Keratinocyte (primary cell): ENCODE data around the gene CTTN. TPM values are rescaled to one million over a fixed set of nuclear protein-coding genes. Genes with fewer than 3 reads are reported as not detected.

Experiments
- DNase-seq: peaks from one replicate; pipeline ENCODE4 v3.0.0-alpha.2; 2011; ENCODE audit warnings: low read depth, missing footprints, low spot score
- FAIRE-seq: peaks from 2 replicates; lab custom pipeline; 2011; peaks lifted over from hg19 to GRCh38; lab: Jason Lieb, UNC
- H2AFZ ChIP-seq: 2 replicates; pipeline ENCODE4 v1.6.0; 2012; ENCODE audit warnings: low read length, control low read depth, inconsistent platforms; ENCODE audit not compliant: control insufficient read depth
- H3K27ac ChIP-seq: 2 replicates; pipeline ENCODE4 v1.5.1; 2011; ENCODE audit warnings: low read length; ENCODE audit not compliant: control insufficient read depth, insufficient read depth
- H3K27me3 ChIP-seq: 3 replicates; pipeline ENCODE4 v1.6.0; 2011; ENCODE audit warnings: low read length; ENCODE audit not compliant: control insufficient read depth, insufficient read depth; ENCODE audit errors: extremely low read depth
- H3K36me3 ChIP-seq, 2 experiments: 2 replicates in 1 of 2; 3 replicates in 1 of 2; pipeline ENCODE4 v1.5.1; 2011; ENCODE audit warnings: low read length in 2 of 2, mild to moderate bottlenecking in 1 of 2; ENCODE audit not compliant: control insufficient read depth in 2 of 2, insufficient read depth in 2 of 2; ENCODE audit errors: extremely low read depth in 1 of 2
- H3K4me1 ChIP-seq: 3 replicates; pipeline ENCODE4 v1.5.1; 2011; ENCODE audit warnings: low read length; ENCODE audit not compliant: control insufficient read depth, insufficient read depth; ENCODE audit errors: extremely low read depth
- H3K4me2 ChIP-seq: 3 replicates; pipeline ENCODE4 v1.6.0; 2011; ENCODE audit warnings: low read depth, low read length; ENCODE audit not compliant: control insufficient read depth, insufficient read depth; ENCODE audit errors: extremely low read depth
- H3K4me3 ChIP-seq, 3 experiments: fragments of 200-600 bp in 1 of 3; sonication (generic) in 1 of 3; 2 replicates in 2 of 3; 3 replicates in 1 of 3; pipeline ENCODE4 v1.5.1; 2011 to 2016; ENCODE audit warnings: low read length in 3 of 3, mild to moderate bottlenecking in 3 of 3, control low read depth in 2 of 3, inconsistent platforms in 1 of 3, low read depth in 1 of 3, mixed read lengths in 1 of 3, mixed run types in 1 of 3, moderate library complexity in 1 of 3; ENCODE audit not compliant: control insufficient read depth in 2 of 3, insufficient read depth in 2 of 3; ENCODE audit errors: extremely low read depth in 1 of 3
- H3K79me2 ChIP-seq: 2 replicates; pipeline ENCODE4 v1.6.0; 2012; ENCODE audit warnings: low read length; ENCODE audit not compliant: control insufficient read depth, insufficient read depth
- H3K9ac ChIP-seq: 3 replicates; pipeline ENCODE4 v1.6.0; 2011; ENCODE audit warnings: low read length; ENCODE audit not compliant: control insufficient read depth, insufficient read depth; ENCODE audit errors: extremely low read depth
- H3K9me1 ChIP-seq: 3 replicates; pipeline ENCODE4 v1.6.0; 2011; ENCODE audit warnings: low read length; ENCODE audit not compliant: control insufficient read depth, insufficient read depth; ENCODE audit errors: extremely low read depth
- H3K9me3 ChIP-seq: 2 replicates; pipeline ENCODE4 v1.5.1; 2012; ENCODE audit warnings: low read depth, low read length; ENCODE audit not compliant: control insufficient read depth
- H4K20me1 ChIP-seq: 3 replicates; pipeline ENCODE4 v1.6.0; 2011; ENCODE audit warnings: low read length; ENCODE audit not compliant: control insufficient read depth, insufficient read depth; ENCODE audit errors: extremely low read depth
- EZH2 ChIP-seq: IDR thresholded peaks from one replicate; pipeline ENCODE4 v1.6.1; 2012; ENCODE audit warnings: inconsistent platforms, mild to moderate bottlenecking, low read length, moderate library complexity
- dilution Hi-C: fragments of 300-500 bp; cut with MboI; formaldehyde crosslinking; loops from one replicate; pipeline ENCODE4 v1.7.0; 2020; ENCODE audit warnings: low sequenced_read_pairs; ENCODE audit not compliant: extremely low pct_ligation_motif_present
- polyA plus RNA-seq, 5 experiments: library from polyadenylated mRNA; depleted of rRNA in 3 of 5; stranded (reverse) in 3 of 5; stranded (forward) in 1 of 5; unstranded in 1 of 5; fragments of >200 nt; gene quantifications; 1 replicate in 1 of 5; 2 replicates in 3 of 5; 3 replicates in 1 of 5; pipeline versions ENCODE4 v1.2.1 to v1.2.3, GENCODE V29; 2011 to 2012; ENCODE audit warnings: missing spikeins in 2 of 5, low read depth in 1 of 5, low replicate concordance in 1 of 5
- TF ChIP-seq, protein P1 (sequence below), 3 experiments: IDR thresholded peaks in 1 of 3; conservative IDR thresholded peaks in 1 of 3; optimal IDR thresholded peaks in 1 of 3; 2 replicates in 2 of 3; 3 replicates in 1 of 3; pipeline versions ENCODE3 to v1.5.1; 2011; ENCODE audit warnings: low read length in 3 of 3, mild to moderate bottlenecking in 3 of 3, moderate library complexity in 2 of 3, control low read depth in 1 of 3, inconsistent platforms in 1 of 3; ENCODE audit not compliant: insufficient read depth in 2 of 3; ENCODE audit errors: extremely low read depth in 1 of 3

The CTTN gene
- polyA plus RNA-seq, 1 donor (not counting 4 experiments of a cell fraction or from before 2014, with no cell fraction given): 184 TPM

GRCh38 chr11:70478166-70478890, 80.0 kb downstream of the CTTN start:
- Histone ChIP-seq H3K9ac (no peak overlapping the region), H3K79me2 (no peaks in the 10 kb centered on the region), H3K27ac (no peak overlapping the region), H3K4me3 (no peak overlapping the region), H3K9me1 (no peaks in the 10 kb centered on the region), H3K9me3 (no peaks in the 10 kb centered on the region), H3K36me3 (no peaks in the 10 kb centered on the region), H3K4me1 (no peaks in the 10 kb centered on the region), H4K20me1 (no peaks in the 10 kb centered on the region), H2AFZ (no peak overlapping the region), H3K4me2 (no peak overlapping the region), H3K27me3 (no peaks in the 10 kb centered on the region)
- TF ChIP-seq, protein P1, sequence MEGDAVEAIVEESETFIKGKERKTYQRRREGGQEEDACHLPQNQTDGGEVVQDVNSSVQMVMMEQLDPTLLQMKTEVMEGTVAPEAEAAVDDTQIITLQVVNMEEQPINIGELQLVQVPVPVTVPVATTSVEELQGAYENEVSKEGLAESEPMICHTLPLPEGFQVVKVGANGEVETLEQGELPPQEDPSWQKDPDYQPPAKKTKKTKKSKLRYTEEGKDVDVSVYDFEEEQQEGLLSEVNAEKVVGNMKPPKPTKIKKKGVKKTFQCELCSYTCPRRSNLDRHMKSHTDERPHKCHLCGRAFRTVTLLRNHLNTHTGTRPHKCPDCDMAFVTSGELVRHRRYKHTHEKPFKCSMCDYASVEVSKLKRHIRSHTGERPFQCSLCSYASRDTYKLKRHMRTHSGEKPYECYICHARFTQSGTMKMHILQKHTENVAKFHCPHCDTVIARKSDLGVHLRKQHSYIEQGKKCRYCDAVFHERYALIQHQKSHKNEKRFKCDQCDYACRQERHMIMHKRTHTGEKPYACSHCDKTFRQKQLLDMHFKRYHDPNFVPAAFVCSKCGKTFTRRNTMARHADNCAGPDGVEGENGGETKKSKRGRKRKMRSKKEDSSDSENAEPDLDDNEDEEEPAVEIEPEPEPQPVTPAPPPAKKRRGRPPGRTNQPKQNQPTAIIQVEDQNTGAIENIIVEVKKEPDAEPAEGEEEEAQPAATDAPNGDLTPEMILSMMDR (optimal IDR thresholded peaks at IDR 0.05 in 1 of 3, IDR thresholded peaks at IDR 0.05 in 1 of 3, conservative IDR thresholded peaks at IDR 0.05 in 1 of 3; ENCODE audit: extremely low read depth in 1 of 3, insufficient read depth in 2 of 3, low read length in 3 of 3): no peak
- TF ChIP-seq EZH2: no peak
- dilution Hi-C loops: no loop called here
- FAIRE-seq: no peak
- no peak for DNase-seq

- Histone ChIP-seq H3K36me3 (no peaks in the 10 kb centered on the region), H3K4me1 (no peaks in the 10 kb centered on the region), H2AFZ (no peak overlapping the region), H3K27me3 (no peaks in the 10 kb centered on the region), H3K9me3 (peaks cover 2% of the 10 kb centered on the region), H3K4me3 (no peak overlapping the region), H4K20me1 (no peaks in the 10 kb centered on the region), H3K4me2 (no peak overlapping the region), H3K9ac (no peak overlapping the region), H3K9me1 (no peaks in the 10 kb centered on the region), H3K79me2 (no peaks in the 10 kb centered on the region), H3K27ac (no peak overlapping the region)
- DNase-seq (no peak), FAIRE-seq (no peak)
- TF ChIP-seq, protein P1 (optimal IDR thresholded peaks at IDR 0.05 in 1 of 3, IDR thresholded peaks at IDR 0.05 in 1 of 3, conservative IDR thresholded peaks at IDR 0.05 in 1 of 3; ENCODE audit: extremely low read depth in 1 of 3, insufficient read depth in 2 of 3, low read length in 3 of 3): no peak
- TF ChIP-seq EZH2: no peak
- dilution Hi-C loops: no loop called here
These were observed 82.4 kb downstream of the CTTN start for GRCh38 chr11:70480711-70481110.
